HG02852 (cell line): Measurements from ENCODE around the gene ZSCAN16.

ENCODE experiments used
- ATAC-seq: cut with Tn5 transposase; IDR thresholded peaks from one replicate; pipeline ENCODE4 v1.9.1; 2021; ENCODE audit warnings: mild to moderate bottlenecking, moderate library complexity; ENCODE audit not compliant: unreplicated experiment

Gene ZSCAN16

GRCh38 chr6:28167926-28168325 is 43.5 kb downstream of the ZSCAN16 start:
- ATAC-seq: no peak

- no peak for ATAC-seq
Measured at GRCh38 chr6:28171271-28171670, 46.9 kb downstream of the ZSCAN16 start.

- no peak for ATAC-seq
Measured at GRCh38 chr6:28172006-28172405, 47.6 kb downstream of the ZSCAN16 start.

GRCh38 chr6:28176373-28176772 is 52.0 kb downstream of the ZSCAN16 start:
- ATAC-seq: no peak
